Measurements from ENCODE around the gene ZNF264.

Gene ZNF264

DNA sequence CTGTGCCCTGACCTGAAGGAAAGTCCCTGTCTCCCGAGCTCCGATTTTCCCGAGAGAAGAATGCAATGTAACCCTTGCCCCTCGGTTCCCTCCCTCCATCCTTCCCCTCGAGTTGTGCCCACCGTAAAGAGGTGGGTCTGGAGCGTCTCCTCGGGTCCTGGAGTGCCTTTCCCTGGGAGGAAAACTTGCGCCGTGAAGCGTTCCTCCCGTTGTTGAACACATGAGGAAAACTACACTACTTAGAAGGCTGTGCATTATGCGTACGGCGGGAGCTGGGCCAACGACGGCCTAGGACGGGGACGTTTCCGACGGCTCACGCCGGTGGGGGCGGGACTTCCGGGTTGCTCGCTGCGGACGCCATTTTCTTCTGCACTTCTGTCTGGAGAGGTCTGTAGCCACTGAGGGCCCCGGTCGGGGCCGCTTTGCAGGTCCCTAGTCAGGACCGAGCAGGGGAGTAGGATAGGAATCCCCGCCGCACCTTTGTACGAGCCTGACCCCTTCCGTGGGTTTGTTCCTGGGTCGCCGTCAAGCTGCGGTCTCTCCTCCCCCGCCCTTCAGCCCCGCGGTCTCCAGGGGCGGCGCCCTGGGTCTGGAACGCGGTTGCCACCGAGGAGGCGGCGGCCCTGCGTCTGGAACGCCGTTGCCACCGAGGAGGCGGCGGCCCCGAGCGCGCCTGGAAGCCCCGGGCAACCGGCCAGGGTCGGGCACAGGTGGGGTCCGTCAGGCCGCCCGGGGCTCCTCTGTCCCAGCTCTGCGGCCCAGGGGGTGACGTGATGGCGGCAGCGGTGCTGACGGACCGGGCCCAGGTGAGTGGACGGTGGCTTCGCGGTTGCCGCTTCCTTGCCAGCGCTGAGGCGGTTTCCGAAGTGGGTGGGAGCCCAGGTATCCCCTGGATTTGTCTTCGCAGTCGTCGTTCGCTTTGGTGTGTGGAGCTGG is at the start of gene ZNF264 (continued):
- no peak for TF ChIP-seq ZNF747 (tag by site-specific recombination; IDR thresholded peaks at IDR 0.05)
- TF ChIP-seq ZNF555 (tag by site-specific recombination; conservative IDR thresholded peaks at IDR 0.05), result no peak
- TF ChIP-seq, protein P1, sequence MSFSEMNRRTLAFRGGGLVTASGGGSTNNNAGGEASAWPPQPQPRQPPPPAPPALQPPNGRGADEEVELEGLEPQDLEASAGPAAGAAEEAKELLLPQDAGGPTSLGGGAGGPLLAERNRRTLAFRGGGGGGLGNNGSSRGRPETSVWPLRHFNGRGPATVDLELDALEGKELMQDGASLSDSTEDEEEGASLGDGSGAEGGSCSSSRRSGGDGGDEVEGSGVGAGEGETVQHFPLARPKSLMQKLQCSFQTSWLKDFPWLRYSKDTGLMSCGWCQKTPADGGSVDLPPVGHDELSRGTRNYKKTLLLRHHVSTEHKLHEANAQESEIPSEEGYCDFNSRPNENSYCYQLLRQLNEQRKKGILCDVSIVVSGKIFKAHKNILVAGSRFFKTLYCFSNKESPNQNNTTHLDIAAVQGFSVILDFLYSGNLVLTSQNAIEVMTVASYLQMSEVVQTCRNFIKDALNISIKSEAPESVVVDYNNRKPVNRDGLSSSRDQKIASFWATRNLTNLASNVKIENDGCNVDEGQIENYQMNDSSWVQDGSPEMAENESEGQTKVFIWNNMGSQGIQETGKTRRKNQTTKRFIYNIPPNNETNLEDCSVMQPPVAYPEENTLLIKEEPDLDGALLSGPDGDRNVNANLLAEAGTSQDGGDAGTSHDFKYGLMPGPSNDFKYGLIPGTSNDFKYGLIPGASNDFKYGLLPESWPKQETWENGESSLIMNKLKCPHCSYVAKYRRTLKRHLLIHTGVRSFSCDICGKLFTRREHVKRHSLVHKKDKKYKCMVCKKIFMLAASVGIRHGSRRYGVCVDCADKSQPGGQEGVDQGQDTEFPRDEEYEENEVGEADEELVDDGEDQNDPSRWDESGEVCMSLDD (tag by site-specific recombination; IDR thresholded peaks at IDR 0.05), result no peak
- no peak for TF ChIP-seq BCL11B (tag by site-specific recombination; IDR thresholded peaks at IDR 0.05; ENCODE audit: low read depth)
- TF ChIP-seq ZNF146 (tag by site-specific recombination; IDR thresholded peaks at IDR 0.05), result no peak
- no peak for TF ChIP-seq ZNF785 (tag by site-specific recombination; IDR thresholded peaks at IDR 0.05)
- TF ChIP-seq MEIS1 (CRISPR knock-in tag; IDR thresholded peaks at IDR 0.05; ENCODE audit: borderline replicate concordance), result no peak
- TF ChIP-seq ZNF155 (tag by site-specific recombination; IDR thresholded peaks at IDR 0.05), result no peak
- TF ChIP-seq, protein P2, sequence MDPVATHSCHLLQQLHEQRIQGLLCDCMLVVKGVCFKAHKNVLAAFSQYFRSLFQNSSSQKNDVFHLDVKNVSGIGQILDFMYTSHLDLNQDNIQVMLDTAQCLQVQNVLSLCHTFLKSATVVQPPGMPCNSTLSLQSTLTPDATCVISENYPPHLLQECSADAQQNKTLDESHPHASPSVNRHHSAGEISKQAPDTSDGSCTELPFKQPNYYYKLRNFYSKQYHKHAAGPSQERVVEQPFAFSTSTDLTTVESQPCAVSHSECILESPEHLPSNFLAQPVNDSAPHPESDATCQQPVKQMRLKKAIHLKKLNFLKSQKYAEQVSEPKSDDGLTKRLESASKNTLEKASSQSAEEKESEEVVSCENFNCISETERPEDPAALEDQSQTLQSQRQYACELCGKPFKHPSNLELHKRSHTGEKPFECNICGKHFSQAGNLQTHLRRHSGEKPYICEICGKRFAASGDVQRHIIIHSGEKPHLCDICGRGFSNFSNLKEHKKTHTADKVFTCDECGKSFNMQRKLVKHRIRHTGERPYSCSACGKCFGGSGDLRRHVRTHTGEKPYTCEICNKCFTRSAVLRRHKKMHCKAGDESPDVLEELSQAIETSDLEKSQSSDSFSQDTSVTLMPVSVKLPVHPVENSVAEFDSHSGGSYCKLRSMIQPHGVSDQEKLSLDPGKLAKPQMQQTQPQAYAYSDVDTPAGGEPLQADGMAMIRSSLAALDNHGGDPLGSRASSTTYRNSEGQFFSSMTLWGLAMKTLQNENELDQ (tag by site-specific recombination; IDR thresholded peaks at IDR 0.05; ENCODE audit: low read depth), result no peak
- no peak for TF ChIP-seq MYNN (tag by site-specific recombination; IDR thresholded peaks at IDR 0.05; ENCODE audit: borderline replicate concordance)
- no peak for TF ChIP-seq RBAK (tag by site-specific recombination; IDR thresholded peaks at IDR 0.05)
- TF ChIP-seq KLF16 (tag by site-specific recombination; IDR thresholded peaks at IDR 0.05), result peak; percentile 64; the same call in 1 of the 2 replicates
- TF ChIP-seq ZNF366 (tag by site-specific recombination; conservative IDR thresholded peaks at IDR 0.05), result peak; percentile 62
- TF ChIP-seq, protein P3, sequence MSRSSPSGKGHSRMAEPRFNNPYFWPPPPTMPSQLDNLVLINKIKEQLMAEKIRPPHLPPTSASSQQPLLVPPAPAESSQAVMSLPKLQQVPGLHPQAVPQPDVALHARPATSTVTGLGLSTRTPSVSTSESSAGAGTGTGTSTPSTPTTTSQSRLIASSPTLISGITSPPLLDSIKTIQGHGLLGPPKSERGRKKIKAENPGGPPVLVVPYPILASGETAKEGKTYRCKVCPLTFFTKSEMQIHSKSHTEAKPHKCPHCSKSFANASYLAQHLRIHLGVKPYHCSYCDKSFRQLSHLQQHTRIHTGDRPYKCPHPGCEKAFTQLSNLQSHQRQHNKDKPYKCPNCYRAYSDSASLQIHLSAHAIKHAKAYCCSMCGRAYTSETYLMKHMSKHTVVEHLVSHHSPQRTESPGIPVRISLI (tag by site-specific recombination; IDR thresholded peaks at IDR 0.05), result no peak
- no peak for TF ChIP-seq OSR2 (tag by site-specific recombination; IDR thresholded peaks at IDR 0.05)
- TF ChIP-seq ZNF48 (tag by site-specific recombination; IDR thresholded peaks at IDR 0.05), result no peak
- peak; percentile 59 for TF ChIP-seq KLF9 (tag by site-specific recombination; IDR thresholded peaks at IDR 0.05; ENCODE audit: low read depth)
- no peak for TF ChIP-seq ZNF202 (tag by site-specific recombination; IDR thresholded peaks at IDR 0.05; ENCODE audit: borderline replicate concordance)
- no peak for TF ChIP-seq ZNF404 (tag by site-specific recombination; IDR thresholded peaks at IDR 0.05)
- no peak for TF ChIP-seq ZNF621 (tag by site-specific recombination; IDR thresholded peaks at IDR 0.05)
- TF ChIP-seq, protein P4, sequence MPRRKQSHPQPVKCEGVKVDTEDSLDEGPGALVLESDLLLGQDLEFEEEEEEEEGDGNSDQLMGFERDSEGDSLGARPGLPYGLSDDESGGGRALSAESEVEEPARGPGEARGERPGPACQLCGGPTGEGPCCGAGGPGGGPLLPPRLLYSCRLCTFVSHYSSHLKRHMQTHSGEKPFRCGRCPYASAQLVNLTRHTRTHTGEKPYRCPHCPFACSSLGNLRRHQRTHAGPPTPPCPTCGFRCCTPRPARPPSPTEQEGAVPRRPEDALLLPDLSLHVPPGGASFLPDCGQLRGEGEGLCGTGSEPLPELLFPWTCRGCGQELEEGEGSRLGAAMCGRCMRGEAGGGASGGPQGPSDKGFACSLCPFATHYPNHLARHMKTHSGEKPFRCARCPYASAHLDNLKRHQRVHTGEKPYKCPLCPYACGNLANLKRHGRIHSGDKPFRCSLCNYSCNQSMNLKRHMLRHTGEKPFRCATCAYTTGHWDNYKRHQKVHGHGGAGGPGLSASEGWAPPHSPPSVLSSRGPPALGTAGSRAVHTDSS (tag by site-specific recombination; IDR thresholded peaks at IDR 0.05), result no peak
- TF ChIP-seq, protein P5, sequence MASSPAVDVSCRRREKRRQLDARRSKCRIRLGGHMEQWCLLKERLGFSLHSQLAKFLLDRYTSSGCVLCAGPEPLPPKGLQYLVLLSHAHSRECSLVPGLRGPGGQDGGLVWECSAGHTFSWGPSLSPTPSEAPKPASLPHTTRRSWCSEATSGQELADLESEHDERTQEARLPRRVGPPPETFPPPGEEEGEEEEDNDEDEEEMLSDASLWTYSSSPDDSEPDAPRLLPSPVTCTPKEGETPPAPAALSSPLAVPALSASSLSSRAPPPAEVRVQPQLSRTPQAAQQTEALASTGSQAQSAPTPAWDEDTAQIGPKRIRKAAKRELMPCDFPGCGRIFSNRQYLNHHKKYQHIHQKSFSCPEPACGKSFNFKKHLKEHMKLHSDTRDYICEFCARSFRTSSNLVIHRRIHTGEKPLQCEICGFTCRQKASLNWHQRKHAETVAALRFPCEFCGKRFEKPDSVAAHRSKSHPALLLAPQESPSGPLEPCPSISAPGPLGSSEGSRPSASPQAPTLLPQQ (tag by site-specific recombination; IDR thresholded peaks at IDR 0.05), result peak; percentile 67
- TF ChIP-seq, protein P6, sequence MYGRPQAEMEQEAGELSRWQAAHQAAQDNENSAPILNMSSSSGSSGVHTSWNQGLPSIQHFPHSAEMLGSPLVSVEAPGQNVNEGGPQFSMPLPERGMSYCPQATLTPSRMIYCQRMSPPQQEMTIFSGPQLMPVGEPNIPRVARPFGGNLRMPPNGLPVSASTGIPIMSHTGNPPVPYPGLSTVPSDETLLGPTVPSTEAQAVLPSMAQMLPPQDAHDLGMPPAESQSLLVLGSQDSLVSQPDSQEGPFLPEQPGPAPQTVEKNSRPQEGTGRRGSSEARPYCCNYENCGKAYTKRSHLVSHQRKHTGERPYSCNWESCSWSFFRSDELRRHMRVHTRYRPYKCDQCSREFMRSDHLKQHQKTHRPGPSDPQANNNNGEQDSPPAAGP (tag by site-specific recombination; IDR thresholded peaks at IDR 0.05), result no peak
- TF ChIP-seq ZIC2 (tag by site-specific recombination; IDR thresholded peaks at IDR 0.05), result no peak; the same call in 1 of the 2 replicates
- TF ChIP-seq WT1 (tag by site-specific recombination; IDR thresholded peaks at IDR 0.05), result no peak
- TF ChIP-seq ZBTB7A (tag by site-specific recombination; IDR thresholded peaks at IDR 0.05; ENCODE audit: low read depth), result no peak
- TF ChIP-seq ZNF335 (tag by site-specific recombination; conservative IDR thresholded peaks at IDR 0.05), result peak; percentile 85
- no peak for TF ChIP-seq ZNF133 (tag by site-specific recombination; IDR thresholded peaks at IDR 0.05)
